Upper lobe of left lung (tissue), 4 donors: Measurements from ENCODE around the gene RAB3GAP2.
A peak's percentile ranks its signal among the peaks of the same experiment; 100 is the strongest.

ENCODE experiments used
- EP300 ChIP-seq, 4 donors: sonication (generic); formaldehyde crosslinking; IDR thresholded peaks; one replicate each; pipeline ENCODE4 v1.5.1; 2017; ENCODE audit warnings: antibody characterized with exemption in 4 of 4, control low read depth in 2 of 4
- POLR2A ChIP-seq, 4 donors: fragments of 450-650 bp; IDR thresholded peaks; one replicate each; pipeline ENCODE4 v1.5.1; 2016 to 2017; ENCODE audit warnings: antibody characterized with exemption in 4 of 4, mild to moderate bottlenecking in 2 of 4
- POLR2AphosphoS5 ChIP-seq, 2 donors: sonication (generic); formaldehyde crosslinking; IDR thresholded peaks; one replicate each; pipeline ENCODE4 v1.5.1; 2017; ENCODE audit warnings: antibody characterized with exemption in 2 of 2
- TF ChIP-seq, protein P1 (sequence below), 6 experiments: fragments of 450-650 bp in 4 of 6; fragments of 200-600 bp in 2 of 6; sonication (generic) in 2 of 6; IDR thresholded peaks; one replicate each; pipeline ENCODE4 v1.5.1; 2016 to 2019; ENCODE audit warnings: antibody characterized with exemption in 6 of 6

DNA sequence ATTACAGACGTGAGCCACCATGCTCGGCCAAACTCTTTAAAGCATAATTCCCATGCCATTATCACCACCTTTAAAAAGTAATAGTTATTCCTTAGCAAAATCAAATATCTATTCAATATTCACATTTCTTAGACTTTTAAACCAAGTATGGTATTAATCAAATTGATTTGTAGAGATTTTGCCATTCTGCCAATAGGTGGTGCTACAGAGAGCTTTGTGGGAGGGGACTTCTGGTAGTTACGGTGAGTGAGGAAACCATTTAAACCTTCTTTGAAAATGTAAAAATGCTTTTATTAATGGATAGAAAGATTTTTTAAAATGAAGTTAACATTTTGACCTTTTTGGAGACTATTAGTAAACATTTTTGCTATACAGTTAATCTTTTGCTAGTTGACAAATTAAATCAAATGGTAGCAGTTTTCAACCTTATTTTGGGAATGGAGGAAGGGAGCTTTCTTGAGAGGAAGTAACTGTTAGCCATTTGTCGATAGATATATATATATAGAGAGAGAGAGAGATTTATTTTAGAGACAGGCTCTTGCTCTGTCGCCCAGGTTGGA, 159.0 kb downstream of the RAB3GAP2 start:
- TF ChIP-seq, protein P1, sequence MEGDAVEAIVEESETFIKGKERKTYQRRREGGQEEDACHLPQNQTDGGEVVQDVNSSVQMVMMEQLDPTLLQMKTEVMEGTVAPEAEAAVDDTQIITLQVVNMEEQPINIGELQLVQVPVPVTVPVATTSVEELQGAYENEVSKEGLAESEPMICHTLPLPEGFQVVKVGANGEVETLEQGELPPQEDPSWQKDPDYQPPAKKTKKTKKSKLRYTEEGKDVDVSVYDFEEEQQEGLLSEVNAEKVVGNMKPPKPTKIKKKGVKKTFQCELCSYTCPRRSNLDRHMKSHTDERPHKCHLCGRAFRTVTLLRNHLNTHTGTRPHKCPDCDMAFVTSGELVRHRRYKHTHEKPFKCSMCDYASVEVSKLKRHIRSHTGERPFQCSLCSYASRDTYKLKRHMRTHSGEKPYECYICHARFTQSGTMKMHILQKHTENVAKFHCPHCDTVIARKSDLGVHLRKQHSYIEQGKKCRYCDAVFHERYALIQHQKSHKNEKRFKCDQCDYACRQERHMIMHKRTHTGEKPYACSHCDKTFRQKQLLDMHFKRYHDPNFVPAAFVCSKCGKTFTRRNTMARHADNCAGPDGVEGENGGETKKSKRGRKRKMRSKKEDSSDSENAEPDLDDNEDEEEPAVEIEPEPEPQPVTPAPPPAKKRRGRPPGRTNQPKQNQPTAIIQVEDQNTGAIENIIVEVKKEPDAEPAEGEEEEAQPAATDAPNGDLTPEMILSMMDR (IDR thresholded peaks at IDR 0.05): peak in 5 of 6 experiments; percentile 13 to 34 (median 29)
- TF ChIP-seq POLR2A (IDR thresholded peaks at IDR 0.05): no peak
- no peak for TF ChIP-seq EP300 (IDR thresholded peaks at IDR 0.05)
- TF ChIP-seq POLR2AphosphoS5 (IDR thresholded peaks at IDR 0.05): no peak
